GM23248 (cell line): ENCODE measurements around the gene PANK4. TPM values are rescaled to one million over a fixed set of nuclear protein-coding genes. Genes with fewer than 3 reads are reported as not detected.

Experiments
- DNase-seq: peaks from one replicate; pipeline ENCODE4 v3.0.0-alpha.2; 2015
- H2AFZ ChIP-seq: fragments of 200-600 bp; sonication (generic); 2 replicates; pipeline ENCODE4 v1.6.1; 2016; ENCODE audit warnings: antibody characterized with exemption
- H3F3A ChIP-seq: fragments of 200-600 bp; sonication (generic); 2 replicates; pipeline ENCODE4 v1.6.1; 2016; ENCODE audit warnings: mild to moderate bottlenecking, antibody characterized with exemption, mixed run types; ENCODE audit not compliant: insufficient read depth
- H3K27ac ChIP-seq: fragments of 200-600 bp; sonication (generic); 2 replicates; pipeline ENCODE4 v1.5.1; 2016; ENCODE audit warnings: mild to moderate bottlenecking
- H3K27me3 ChIP-seq: fragments of 200-600 bp; sonication (generic); replicated peaks from 2 replicates; pipeline ENCODE4 v1.6.1; 2016; ENCODE audit warnings: mild to moderate bottlenecking; ENCODE audit not compliant: insufficient read depth
- H3K36me3 ChIP-seq: fragments of 200-600 bp; sonication (generic); 2 replicates; pipeline ENCODE4 v1.6.1; 2016; ENCODE audit warnings: low read depth, mild to moderate bottlenecking
- H3K4me1 ChIP-seq: fragments of 200-600 bp; sonication (generic); 2 replicates; pipeline ENCODE4 v1.6.1; 2016; ENCODE audit warnings: mild to moderate bottlenecking; ENCODE audit not compliant: insufficient read depth
- H3K4me2 ChIP-seq: fragments of 200-600 bp; sonication (generic); one replicate; pipeline ENCODE4 v1.6.1; 2016; ENCODE audit warnings: mild to moderate bottlenecking; ENCODE audit not compliant: unreplicated experiment
- H3K4me3 ChIP-seq: fragments of 200-600 bp; sonication (generic); 2 replicates; pipeline ENCODE4 v1.5.1; 2016; ENCODE audit warnings: mild to moderate bottlenecking
- H3K79me2 ChIP-seq: fragments of 200-600 bp; sonication (generic); 2 replicates; pipeline ENCODE4 v1.6.1; 2016; ENCODE audit warnings: mild to moderate bottlenecking; ENCODE audit not compliant: insufficient read depth
- H3K9ac ChIP-seq: fragments of 200-600 bp; sonication (generic); 2 replicates; pipeline ENCODE4 v1.6.1; 2016; ENCODE audit warnings: mild to moderate bottlenecking
- H3K9me2 ChIP-seq: fragments of 200-600 bp; sonication (generic); 2 replicates; pipeline ENCODE4 v1.6.1; 2016; ENCODE audit warnings: mixed run types, mild to moderate bottlenecking, moderate library complexity; ENCODE audit not compliant: insufficient read depth
- H3K9me3 ChIP-seq: fragments of 200-600 bp; sonication (generic); one replicate; pipeline ENCODE4 v1.6.1; 2017; ENCODE audit warnings: low read depth
- H4K20me1 ChIP-seq: fragments of 200-600 bp; sonication (generic); 2 replicates; pipeline ENCODE4 v1.6.0; 2016; ENCODE audit not compliant: insufficient read depth
- EZH2 ChIP-seq: fragments of 200-600 bp; sonication (generic); IDR thresholded peaks from 2 replicates; pipeline ENCODE4 v1.6.1; 2018; ENCODE audit warnings: antibody characterized with exemption, mild to moderate bottlenecking; ENCODE audit not compliant: insufficient read depth, poor library complexity, severe bottlenecking
- EZH2phosphoT487 ChIP-seq: fragments of 200-600 bp; sonication (generic); IDR thresholded peaks from 2 replicates; pipeline ENCODE4 v1.6.1; 2018; ENCODE audit warnings: antibody characterized with exemption, moderate library complexity, mild to moderate bottlenecking, low read depth; ENCODE audit not compliant: insufficient read depth
- WGBS, 2 experiments: methylation state at CpG; one replicate each; pipeline ENCODE4 v1.1.6; 2015 to 2017; ENCODE audit warnings: low lambda C conversion rate in 2 of 2, low coverage in 1 of 2; ENCODE audit errors: missing lambda C conversion rate in 2 of 2; 5-methylcytosine and 5-hydroxymethylcytosine counted together
- in situ Hi-C: fragments of 300-500 bp; cut with MboI; formaldehyde crosslinking; loops from 2 replicates; pipeline ENCODE4 v1.15.0; 2020
- polyA plus RNA-seq: library from polyadenylated mRNA; unstranded; fragments of >200 nt; fragmentation: Nextera tagmentation; extraction: Ambion mirVana; gene quantifications from 2 replicates; pipeline ENCODE4 v1.2.1, GENCODE V29; 2016
- total RNA-seq: library from RNA; depleted of rRNA; stranded (reverse); fragments of >200 nt; shearing (Covaris generic); gene quantifications from 2 replicates; pipeline ENCODE4 v1.2.3, GENCODE V29; 2014

PANK4 gene
- total and polyA plus RNA-seq, 2 experiments from 2014 or later = 15.5 to 29.7 TPM

DNA sequence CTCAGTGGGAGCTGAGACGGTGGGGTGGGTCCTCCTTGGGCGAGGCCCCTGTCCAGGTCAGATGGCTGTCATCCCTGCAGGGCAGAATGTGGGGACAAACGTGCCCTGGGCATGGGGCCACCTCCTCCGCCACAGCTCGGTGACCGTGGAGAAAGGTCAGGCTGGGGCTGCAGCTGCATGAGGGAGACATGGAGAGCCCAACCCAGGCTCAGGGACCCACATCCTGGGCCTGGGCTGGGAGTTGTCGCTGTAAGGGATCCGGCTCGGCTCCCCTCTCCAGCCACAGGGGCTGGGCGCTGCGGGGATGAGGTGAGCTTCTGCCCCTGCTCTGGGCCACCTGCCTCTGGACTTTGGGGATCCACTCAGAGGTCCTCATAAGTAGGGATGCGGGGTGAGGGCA lies 50.8 kb downstream of the PANK4 start:
- H3K4me3 ChIP-seq = no peak overlapping the region
- no peaks in the 10 kb centered on the region for H3K4me1 ChIP-seq
- peaks cover 13% of the 10 kb centered on the region; the same call in 1 of the 2 replicates for H3K27me3 ChIP-seq
- H3K36me3 ChIP-seq = no peaks in the 10 kb centered on the region
- H4K20me1 ChIP-seq = no peaks in the 10 kb centered on the region
- DNase-seq = no peak
- in situ Hi-C loops = no loop called here
- no peak overlapping the region for H3K9ac ChIP-seq
- TF ChIP-seq EZH2phosphoT487 (no peak), EZH2 (no peak)
- H3K9me3 ChIP-seq = no peaks in the 10 kb centered on the region
- H3F3A ChIP-seq = no peaks in the 10 kb centered on the region
- H3K4me2 ChIP-seq = no peak overlapping the region
- no peak overlapping the region for H2AFZ ChIP-seq
- H3K27ac ChIP-seq = no peak overlapping the region
- H3K9me2 ChIP-seq = no peaks in the 10 kb centered on the region
- 71 to 79% methylated on average over 7 to 11 of the region's 12 CpGs for WGBS, 2 experiments
- no peaks in the 10 kb centered on the region for H3K79me2 ChIP-seq

DNA sequence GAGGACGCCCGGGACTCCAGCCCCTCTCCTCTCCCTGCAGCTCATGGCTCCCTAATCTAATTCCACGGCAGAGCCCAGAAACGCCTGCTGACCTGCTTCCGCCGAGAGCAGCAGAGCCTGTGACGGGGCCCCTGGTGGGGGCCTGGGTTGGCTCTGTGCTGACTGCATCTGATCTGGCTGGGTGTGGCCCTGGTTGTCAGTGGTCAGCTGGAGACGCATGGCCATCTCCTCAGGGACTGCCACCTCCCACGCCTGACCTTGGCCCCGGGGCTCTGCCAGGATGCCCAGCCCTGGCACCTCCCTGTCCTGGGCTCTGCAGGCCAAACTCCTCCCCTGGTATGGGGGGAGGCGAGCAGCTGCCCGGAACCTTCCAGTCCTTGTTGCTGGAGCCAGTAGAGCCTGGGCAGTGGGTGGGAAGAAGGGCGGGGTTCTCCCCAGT lies 51.4 kb downstream of the PANK4 start:
- Histone ChIP-seq H3K9me2 (no peaks in the 10 kb centered on the region), H3K4me2 (no peak overlapping the region), H3K27me3 (peaks cover 19% of the 10 kb centered on the region; the same call in 1 of the 2 replicates), H3F3A (no peaks in the 10 kb centered on the region), H3K36me3 (no peaks in the 10 kb centered on the region), H3K9ac (no peak overlapping the region), H3K79me2 (no peaks in the 10 kb centered on the region), H3K4me1 (no peaks in the 10 kb centered on the region), H2AFZ (no peak overlapping the region), H4K20me1 (no peaks in the 10 kb centered on the region), H3K4me3 (no peak overlapping the region), H3K27ac (no peak overlapping the region), H3K9me3 (no peaks in the 10 kb centered on the region)
- TF ChIP-seq EZH2 (no peak), EZH2phosphoT487 (no peak)
- in situ Hi-C loops = no loop called here
- 27 to 31% methylated on average over 13 of the region's 13 CpGs for whole genome bisulfite sequencing, 2 experiments
- DNase-seq = peak; percentile 30

DNA sequence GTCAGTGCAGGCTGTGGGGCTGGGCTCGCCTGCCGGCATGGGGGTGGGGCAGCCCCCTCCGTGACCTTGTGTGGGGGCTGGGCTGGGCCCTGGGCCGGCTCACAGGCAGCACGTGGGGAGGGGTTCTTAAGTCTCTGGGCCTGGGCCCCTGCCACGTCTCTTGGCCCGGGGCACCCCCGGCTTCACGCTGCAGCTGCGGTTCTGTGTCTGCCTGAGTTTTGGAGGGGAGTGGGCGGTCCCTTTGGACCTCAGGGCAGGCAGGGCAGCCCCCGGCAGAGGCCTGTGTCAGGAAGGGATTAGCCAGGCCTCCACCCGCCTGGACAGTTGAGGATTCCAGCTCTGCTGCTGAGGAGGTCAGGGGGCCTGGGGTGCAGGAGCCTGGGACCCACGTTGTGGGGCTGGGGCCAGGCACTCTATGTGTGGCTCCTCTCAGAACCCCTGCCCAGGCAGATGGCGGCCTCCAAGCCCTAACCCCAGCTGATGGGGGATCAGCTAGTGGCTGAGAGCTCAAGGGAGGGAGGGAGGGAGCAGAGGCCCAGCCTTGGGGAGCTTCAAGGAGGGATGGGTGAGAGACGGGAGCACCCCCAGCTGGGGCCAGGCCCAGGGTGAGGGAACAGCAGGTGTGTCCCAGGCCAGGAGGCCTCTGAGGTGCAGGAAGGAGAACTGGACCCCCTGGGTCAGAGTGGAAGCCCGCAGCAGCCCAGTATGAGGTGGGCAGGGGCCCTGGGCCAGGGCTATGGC lies 52.1 kb downstream of the PANK4 start:
- Histone ChIP-seq H3K4me1 (no peaks in the 10 kb centered on the region), H3K27ac (no peak overlapping the region), H3K9ac (no peak overlapping the region), H3K9me2 (no peaks in the 10 kb centered on the region), H4K20me1 (no peaks in the 10 kb centered on the region), H3K27me3 (peaks cover 19% of the 10 kb centered on the region; the same call in 1 of the 2 replicates), H3K4me2 (no peak overlapping the region), H3K4me3 (no peak overlapping the region), H2AFZ (no peak overlapping the region), H3K79me2 (no peaks in the 10 kb centered on the region), H3F3A (no peaks in the 10 kb centered on the region), H3K36me3 (no peaks in the 10 kb centered on the region), H3K9me3 (no peaks in the 10 kb centered on the region)
- in situ Hi-C loops = no loop called here
- TF ChIP-seq EZH2 (no peak), EZH2phosphoT487 (no peak)
- 39 to 52% methylated on average over 12 to 15 of the region's 17 CpGs for WGBS, 2 experiments
- DNase-seq = no peak

DNA sequence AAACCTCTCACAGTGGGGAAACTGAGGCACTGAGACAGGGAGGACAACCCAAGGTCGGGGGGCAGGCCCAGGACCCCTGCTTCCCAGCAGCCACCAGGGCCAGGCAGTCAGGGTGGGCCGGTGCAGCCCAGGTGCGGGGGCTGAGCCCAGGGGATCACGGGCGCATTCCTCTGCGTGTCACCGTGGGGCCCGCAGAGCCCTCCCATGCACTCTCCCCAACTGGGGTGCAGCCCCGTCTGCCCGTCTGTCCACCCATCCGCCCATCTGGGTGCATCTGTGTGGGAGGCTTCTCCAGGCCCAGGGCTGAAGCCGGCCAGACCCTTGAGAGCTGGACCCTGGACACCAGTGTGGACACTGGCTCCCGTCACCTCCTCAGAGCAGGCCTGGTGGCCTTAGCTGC lies 53.2 kb downstream of the PANK4 start:
- TF ChIP-seq EZH2phosphoT487 (no peak), EZH2 (no peak)
- in situ Hi-C loops = no loop called here
- Histone ChIP-seq H3K4me3 (no peak overlapping the region), H3K79me2 (no peaks in the 10 kb centered on the region), H3K9me3 (no peaks in the 10 kb centered on the region), H3K4me1 (no peaks in the 10 kb centered on the region), H3K9me2 (no peaks in the 10 kb centered on the region), H3K27me3 (peaks cover 19% of the 10 kb centered on the region; the same call in 1 of the 2 replicates), H2AFZ (no peak overlapping the region), H3F3A (no peaks in the 10 kb centered on the region), H4K20me1 (no peaks in the 10 kb centered on the region), H3K4me2 (no peak overlapping the region), H3K9ac (no peak overlapping the region), H3K36me3 (no peaks in the 10 kb centered on the region), H3K27ac (no peak overlapping the region)
- WGBS, 2 experiments = 61 to 73% methylated on average over 7 to 13 of the region's 13 CpGs
- DNase-seq = no peak
